GM20000 (cell line): Measurements from ENCODE around the gene SLC13A3.

ENCODE experiments used
- DNase-seq: peaks from one replicate; pipeline ENCODE4 v3.0.0; 2012; ENCODE audit warnings: low spot score
- TF ChIP-seq, protein P1 (sequence below): IDR thresholded peaks from 2 replicates; pipeline ENCODE4 v1.5.1; 2012; ENCODE audit warnings: mild to moderate bottlenecking, control low read depth; ENCODE audit errors: extremely low read depth, missing control alignments

SLC13A3 gene

GRCh38 chr20:46638898-46639274 is 12.4 kb downstream of the SLC13A3 start:
- DNase-seq: no peak
- TF ChIP-seq, protein P1, sequence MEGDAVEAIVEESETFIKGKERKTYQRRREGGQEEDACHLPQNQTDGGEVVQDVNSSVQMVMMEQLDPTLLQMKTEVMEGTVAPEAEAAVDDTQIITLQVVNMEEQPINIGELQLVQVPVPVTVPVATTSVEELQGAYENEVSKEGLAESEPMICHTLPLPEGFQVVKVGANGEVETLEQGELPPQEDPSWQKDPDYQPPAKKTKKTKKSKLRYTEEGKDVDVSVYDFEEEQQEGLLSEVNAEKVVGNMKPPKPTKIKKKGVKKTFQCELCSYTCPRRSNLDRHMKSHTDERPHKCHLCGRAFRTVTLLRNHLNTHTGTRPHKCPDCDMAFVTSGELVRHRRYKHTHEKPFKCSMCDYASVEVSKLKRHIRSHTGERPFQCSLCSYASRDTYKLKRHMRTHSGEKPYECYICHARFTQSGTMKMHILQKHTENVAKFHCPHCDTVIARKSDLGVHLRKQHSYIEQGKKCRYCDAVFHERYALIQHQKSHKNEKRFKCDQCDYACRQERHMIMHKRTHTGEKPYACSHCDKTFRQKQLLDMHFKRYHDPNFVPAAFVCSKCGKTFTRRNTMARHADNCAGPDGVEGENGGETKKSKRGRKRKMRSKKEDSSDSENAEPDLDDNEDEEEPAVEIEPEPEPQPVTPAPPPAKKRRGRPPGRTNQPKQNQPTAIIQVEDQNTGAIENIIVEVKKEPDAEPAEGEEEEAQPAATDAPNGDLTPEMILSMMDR: no peak

- DNase-seq: no peak
- TF ChIP-seq, protein P1: no peak
These were observed 12.9 kb downstream of the SLC13A3 start for GRCh38 chr20:46638134-46638897.

DNA sequence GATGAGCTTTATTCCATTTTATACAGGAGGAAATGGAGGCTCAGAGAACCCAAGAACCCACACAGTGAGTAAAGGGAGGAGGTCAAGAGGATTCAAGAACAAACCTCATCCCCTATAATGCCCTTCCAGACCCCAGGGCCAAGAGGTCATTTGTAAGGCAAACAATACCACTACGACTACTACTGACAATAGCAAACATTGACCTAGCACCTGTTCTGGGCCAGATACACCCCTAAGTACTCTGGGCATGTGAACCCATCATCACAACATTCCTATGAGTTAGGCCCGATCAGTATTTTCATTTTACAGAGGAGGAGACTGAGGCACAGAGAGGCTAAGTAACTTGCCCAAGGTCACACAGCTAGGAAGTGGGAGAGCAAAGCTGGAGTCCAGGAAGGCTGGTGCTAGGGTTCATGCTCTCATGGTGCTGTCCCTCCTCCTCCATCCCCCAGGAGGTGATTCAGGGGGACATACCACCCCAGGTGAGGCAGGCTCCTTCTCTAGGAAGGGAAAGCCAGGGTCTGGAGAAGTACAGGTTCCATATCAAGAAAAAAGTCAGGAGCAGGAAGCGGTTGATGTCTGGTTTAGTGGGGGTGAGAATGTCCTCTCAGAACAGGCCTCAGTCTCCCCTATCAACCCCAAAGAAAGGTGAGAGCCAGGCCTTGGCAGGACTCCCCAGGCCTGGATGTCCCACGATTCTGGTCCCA is 13.7 kb downstream of the SLC13A3 start:
- TF ChIP-seq, protein P1: no peak
- DNase-seq: no peak

- no peak for DNase-seq
- TF ChIP-seq, protein P1: no peak
These were observed 14.2 kb downstream of the SLC13A3 start for GRCh38 chr20:46637020-46637419.

GRCh38 chr20:46636514-46636913 is 14.7 kb downstream of the SLC13A3 start:
- TF ChIP-seq, protein P1: no peak

DNA sequence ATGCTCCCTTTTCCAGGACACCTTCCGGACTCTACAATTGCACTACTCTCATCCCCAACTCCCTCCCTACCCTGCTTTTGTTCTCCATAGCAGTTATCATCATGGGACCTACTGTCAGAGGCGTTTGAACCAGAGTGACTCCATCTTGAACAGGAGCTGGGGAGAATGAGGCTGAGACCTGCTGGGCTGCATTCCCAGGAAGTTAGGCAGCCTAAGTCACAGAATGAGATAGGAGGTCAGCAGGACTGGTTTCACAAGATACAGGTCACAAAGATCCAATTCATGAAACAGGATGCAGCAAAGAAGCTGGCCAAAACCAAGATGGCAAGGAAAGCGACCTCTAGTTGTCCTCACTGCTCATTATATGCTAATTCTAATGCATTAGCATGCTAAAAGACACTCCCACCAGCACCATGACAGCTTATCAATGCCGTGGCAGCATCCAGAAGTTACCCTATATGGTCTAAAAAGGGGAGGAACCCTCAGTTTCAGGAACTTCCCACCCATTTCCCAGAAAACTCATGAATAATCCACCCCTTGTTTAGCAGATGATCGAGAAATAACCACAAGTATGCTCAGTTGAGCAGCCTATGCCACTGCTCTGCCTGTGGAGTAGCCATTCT is 15.6 kb downstream of the SLC13A3 start:
- TF ChIP-seq, protein P1: no peak
- DNase-seq: no peak

More at GRCh38 chr20:46636514-46636913, 14.7 kb downstream of the SLC13A3 start:
- no peak for DNase-seq

- TF ChIP-seq, protein P1: no peak
- DNase-seq: no peak
These were observed 16.7 kb downstream of the SLC13A3 start for GRCh38 chr20:46634528-46634927.
